ENCODE measurements around the gene CYTH3.

CYTH3 gene

DNA sequence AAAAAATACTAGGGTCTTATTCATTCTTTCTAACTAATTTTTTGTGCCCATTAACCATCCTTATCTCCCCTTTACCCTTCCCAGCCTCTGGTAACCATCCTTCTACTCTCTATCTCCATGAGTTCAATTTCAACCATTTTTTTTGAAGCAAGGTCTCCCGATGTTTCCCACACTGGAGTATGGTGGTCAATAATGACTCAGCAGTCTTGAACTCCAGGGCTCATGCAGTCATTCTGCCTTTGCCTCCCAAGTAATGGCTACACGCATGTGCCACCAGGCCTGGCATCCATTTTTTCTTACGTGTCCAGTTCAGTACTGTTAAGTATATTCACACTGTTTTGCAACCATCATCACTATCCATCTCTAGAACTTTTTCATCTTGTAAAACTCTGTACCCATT, 60.4 kb downstream of the CYTH3 start:
- TF ChIP-seq, protein P1, sequence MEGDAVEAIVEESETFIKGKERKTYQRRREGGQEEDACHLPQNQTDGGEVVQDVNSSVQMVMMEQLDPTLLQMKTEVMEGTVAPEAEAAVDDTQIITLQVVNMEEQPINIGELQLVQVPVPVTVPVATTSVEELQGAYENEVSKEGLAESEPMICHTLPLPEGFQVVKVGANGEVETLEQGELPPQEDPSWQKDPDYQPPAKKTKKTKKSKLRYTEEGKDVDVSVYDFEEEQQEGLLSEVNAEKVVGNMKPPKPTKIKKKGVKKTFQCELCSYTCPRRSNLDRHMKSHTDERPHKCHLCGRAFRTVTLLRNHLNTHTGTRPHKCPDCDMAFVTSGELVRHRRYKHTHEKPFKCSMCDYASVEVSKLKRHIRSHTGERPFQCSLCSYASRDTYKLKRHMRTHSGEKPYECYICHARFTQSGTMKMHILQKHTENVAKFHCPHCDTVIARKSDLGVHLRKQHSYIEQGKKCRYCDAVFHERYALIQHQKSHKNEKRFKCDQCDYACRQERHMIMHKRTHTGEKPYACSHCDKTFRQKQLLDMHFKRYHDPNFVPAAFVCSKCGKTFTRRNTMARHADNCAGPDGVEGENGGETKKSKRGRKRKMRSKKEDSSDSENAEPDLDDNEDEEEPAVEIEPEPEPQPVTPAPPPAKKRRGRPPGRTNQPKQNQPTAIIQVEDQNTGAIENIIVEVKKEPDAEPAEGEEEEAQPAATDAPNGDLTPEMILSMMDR (IDR thresholded peaks at IDR 0.05) = no peak

DNA sequence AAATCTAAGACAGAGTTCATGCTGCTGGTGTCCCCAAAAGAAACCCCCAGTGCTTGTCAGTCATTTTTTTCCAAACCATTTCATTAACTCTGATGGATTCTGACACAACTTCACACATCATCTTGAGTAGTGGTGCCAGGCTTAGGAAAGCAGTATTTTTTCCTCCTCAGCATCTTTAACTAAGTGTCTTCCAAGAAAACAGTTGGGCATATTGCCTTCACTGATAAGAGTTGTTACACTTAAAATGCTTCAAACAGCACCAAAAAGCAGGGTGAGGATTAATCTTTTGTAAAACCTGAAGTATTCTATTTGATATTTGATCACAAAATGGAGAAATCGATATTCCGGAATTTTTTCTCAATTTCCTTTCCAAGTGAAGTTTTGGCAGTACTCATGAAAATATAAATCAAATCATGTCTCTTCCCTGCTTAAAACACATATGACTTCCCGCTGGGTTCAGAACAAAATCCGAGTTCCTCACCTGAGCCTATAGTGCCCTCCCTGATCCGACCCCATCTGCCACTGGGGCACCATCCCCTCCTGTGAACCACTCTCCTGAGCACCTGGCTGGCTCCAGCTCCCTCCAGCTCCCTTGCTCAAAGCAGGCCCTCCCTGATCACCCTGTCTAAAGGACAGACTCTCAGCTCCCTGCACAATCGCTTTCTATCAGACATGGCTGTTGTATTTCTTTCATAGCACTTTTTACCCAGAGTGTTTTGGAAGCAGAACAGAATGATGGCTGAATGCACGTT, 61.6 kb downstream of the CYTH3 start:
- TF ChIP-seq, protein P1 (IDR thresholded peaks at IDR 0.05) = no peak

DNA sequence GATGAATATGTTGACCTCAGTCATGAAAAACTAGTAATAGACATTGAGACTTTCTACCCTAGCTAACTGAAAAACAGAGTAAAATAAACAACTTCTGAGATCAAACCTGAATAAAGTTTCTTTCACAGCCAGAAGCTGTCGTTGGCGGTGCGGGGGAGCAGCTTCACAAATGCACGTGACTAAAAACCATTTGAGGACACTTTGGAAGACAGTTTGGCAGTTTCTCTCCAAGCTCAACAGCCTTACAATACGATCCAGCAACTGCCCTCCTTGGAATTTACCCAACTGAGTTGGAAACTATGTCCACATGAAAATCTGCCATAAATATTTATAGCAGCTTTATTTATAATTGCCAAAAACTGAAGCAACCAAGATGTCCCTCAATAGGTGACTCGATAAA, 63.1 kb downstream of the CYTH3 start:
- TF ChIP-seq, protein P1 (IDR thresholded peaks at IDR 0.05) = no peak

DNA sequence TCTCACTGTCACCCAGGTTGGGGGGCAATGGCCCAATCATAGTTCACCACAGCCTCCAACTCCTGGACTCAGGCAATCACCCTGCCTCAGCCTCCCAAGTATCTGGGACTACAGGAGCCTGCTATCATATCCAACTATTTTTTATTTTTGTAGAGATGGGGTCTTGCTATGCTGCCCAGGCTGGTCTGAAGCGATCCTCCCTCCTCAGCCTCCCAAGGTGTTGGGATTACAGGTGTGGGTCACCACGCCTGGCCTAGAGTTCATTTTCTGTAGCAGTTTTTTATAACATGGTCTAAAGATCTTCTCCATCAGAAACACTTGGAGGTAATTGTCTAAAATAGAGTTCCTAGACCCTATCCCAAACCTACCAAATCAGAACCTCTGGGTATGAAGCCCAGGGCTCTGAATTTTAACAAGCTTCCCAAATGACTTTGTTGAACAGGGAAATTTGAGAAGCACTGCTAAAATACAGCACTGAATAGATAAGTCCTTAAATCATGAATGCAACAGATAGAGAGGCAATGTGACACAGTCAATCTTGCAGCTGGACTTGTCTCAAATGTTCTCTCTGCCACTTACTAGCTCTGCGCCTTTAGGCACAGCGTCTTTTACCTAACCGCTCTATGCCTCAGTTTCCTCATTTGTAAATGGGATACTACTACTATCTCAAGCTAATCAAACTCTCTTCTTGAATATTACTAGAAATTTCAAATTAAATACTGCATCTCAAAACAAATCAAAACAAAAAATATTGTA, 63.7 kb downstream of the CYTH3 start:
- TF ChIP-seq, protein P1 (IDR thresholded peaks at IDR 0.05) = no peak

DNA sequence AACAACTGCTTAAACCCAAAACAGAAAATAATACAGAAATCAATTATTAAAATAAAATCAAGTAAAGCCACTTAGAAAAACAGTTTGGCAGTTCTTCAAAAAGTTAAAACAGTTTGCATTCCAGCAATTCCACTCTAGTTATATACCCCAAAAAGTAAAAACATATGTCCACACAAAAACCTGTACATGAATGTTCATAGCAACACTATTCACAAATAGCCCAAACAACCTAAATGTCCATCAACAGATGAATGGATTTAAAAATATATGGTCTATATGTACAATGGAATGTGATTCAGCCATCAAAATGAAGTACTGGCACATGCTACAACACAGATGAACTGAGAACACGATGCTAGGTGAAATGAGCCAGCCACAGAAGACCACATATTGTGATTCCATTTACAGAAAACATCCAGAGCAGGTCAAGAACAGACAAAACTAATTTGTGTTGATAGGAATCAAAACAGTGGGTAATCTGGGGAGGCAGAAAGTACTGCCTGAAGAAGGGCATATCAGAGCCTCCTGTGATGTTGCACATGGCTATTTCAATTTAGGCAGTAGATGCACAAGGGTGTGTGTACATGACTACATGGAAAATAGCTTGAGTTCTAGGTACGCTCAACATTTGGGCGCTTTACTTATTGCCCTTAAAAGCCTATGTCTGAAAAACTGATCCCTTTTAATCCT, 66.3 kb downstream of the CYTH3 start:
- TF ChIP-seq, protein P1 (IDR thresholded peaks at IDR 0.05) = no peak

DNA sequence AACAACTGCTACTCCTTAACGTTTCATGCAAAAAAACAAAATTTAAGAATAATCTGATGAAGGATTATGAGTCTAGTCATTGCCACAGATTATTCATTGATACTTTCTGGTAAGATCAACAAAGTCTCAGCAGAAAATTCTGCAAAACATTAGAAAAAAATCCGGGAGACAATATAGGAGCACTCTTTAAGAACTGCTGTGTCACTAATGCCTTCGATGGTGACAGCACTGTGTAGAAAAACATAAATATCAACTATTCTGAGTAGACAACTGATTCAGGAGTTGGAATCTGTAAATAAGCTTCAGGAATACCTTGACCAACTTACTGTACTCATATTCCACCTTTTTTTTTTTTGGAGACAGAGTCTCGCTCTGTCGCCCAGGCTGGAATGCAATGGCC, 69.0 kb downstream of the CYTH3 start:
- TF ChIP-seq, protein P1 (IDR thresholded peaks at IDR 0.05) = no peak

DNA sequence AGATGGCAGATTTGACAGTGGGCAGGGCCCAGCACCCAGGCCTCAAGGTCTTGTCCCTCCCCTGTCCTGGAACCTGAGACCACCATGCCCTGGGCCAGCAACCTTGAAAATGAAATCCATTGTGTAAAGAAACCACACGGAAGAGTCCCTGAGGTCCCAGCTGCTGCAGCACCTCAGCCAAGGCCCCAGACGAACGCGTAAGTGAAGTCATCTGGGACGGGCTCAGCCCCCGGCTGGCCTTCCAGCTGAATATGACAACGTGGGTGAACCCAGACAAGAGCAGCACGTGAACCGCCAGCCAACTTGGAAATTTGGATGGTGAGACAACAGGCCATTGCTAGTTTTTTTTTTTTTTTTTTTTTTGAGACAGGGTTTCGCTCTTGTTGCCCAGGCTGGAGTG, 70.3 kb downstream of the CYTH3 start:
- TF ChIP-seq, protein P1 (IDR thresholded peaks at IDR 0.05) = no peak

Measured in LNCAP (cell line).